PFSK-1 (cell line): ENCODE results near the gene POLR2F.

Experiments
- POLR2AphosphoS5 ChIP-seq: IDR thresholded peaks from 2 replicates; pipeline ENCODE4 v1.6.1; 2012; ENCODE audit warnings: low read depth, mild to moderate bottlenecking, control low read depth, low read length, moderate library complexity
- REST ChIP-seq, 2 experiments: IDR thresholded peaks; 2 replicates each; pipeline versions ENCODE4 v1.6.1 to v1.8.0; 2011 to 2012; ENCODE audit warnings: low read depth in 2 of 2, low read length in 2 of 2, control low read depth in 1 of 2, inconsistent platforms in 1 of 2, mild to moderate bottlenecking in 1 of 2, moderate library complexity in 1 of 2; ENCODE audit not compliant: insufficient read depth in 1 of 2
- SIN3A ChIP-seq: IDR thresholded peaks from 2 replicates; pipeline ENCODE4 v1.6.1; 2012; ENCODE audit warnings: mild to moderate bottlenecking, low read length, moderate library complexity, borderline replicate concordance; ENCODE audit not compliant: insufficient read depth
- TAF1 ChIP-seq: IDR thresholded peaks from 2 replicates; pipeline ENCODE4 v1.6.1; 2012; ENCODE audit warnings: low read length, control low read depth, borderline replicate concordance; ENCODE audit not compliant: insufficient read depth

DNA sequence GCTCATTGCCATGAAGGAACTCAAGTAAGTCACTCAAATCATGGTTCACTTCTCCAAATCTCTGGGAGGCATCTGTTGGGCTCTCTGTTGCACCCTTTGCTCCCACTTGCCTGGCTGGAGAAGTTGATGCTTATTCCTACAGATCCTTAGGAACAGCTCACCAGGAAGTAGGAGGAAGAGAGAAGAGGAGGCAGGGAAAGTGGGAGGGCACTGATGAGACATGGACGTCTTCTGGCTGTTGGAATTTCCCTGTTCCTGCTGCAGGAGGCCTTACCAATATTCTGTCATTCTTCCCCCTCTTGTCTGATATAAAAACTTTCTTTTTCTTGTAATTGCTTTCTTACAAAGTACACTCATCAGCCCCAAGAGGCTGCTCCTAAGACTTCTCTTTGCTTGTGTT is 13.6 kb downstream of the POLR2F start:
- no peak for TF ChIP-seq POLR2AphosphoS5
- no peak for TF ChIP-seq SIN3A
- no peak for TF ChIP-seq REST (IDR thresholded peaks at IDR 0.05; ENCODE audit: insufficient read depth in 1 of 2, low read depth in 2 of 2, low read length in 2 of 2)
- TF ChIP-seq TAF1, result no peak
